Measurements from ENCODE around the gene GRHL3. TPM values are rescaled to one million over a fixed set of nuclear protein-coding genes. Genes with fewer than 3 reads are reported as not detected.

GRHL3 gene
- total RNA-seq, 2 donors from 2014 or later: 0.14 to 0.19 TPM

- DNase-seq (ENCODE audit: low spot score): no peak
- intact Hi-C loops (cut with DNase I): no loop called here
Measured at GRCh38 chr1:24315391-24315790, 3.8 kb upstream of the GRHL3 start.

- intact Hi-C loops (cut with DNase I): no loop called here
- DNase-seq (ENCODE audit: low spot score): no peak
Measured at GRCh38 chr1:24316645-24317044, 2.5 kb upstream of the GRHL3 start.

- no peak for DNase-seq (ENCODE audit: low spot score)
- intact Hi-C loops (cut with DNase I): no loop called here
Measured at GRCh38 chr1:24317081-24317480, 2.1 kb upstream of the GRHL3 start.

GRCh38 chr1:24317956-24318614 is 1.1 kb upstream of the GRHL3 start:
- no peak for DNase-seq (ENCODE audit: low spot score)
- intact Hi-C loops (cut with DNase I): no loop called here

GRCh38 chr1:24318615-24319311 is 394 bp upstream of the GRHL3 start:
- intact Hi-C loops (cut with DNase I): no loop called here
- DNase-seq (ENCODE audit: low spot score): no peak

GRCh38 chr1:24319962-24320361 is 805 bp downstream of the GRHL3 start:
- no peak for DNase-seq (ENCODE audit: low spot score)
- intact Hi-C loops (cut with DNase I): no loop called here

GRCh38 chr1:24321126-24321525 is 2.0 kb downstream of the GRHL3 start:
- intact Hi-C loops (cut with DNase I): no loop called here
- no peak for DNase-seq (ENCODE audit: low spot score)

GRCh38 chr1:24321697-24322469 is 2.7 kb downstream of the GRHL3 start:
- DNase-seq (ENCODE audit: low spot score): peak; percentile 88
- intact Hi-C loops (cut with DNase I): no loop called here

- intact Hi-C loops (cut with DNase I): no loop called here
- DNase-seq (ENCODE audit: low spot score): no peak
Measured at GRCh38 chr1:24322470-24323177, 3.5 kb downstream of the GRHL3 start.

GRCh38 chr1:24323281-24323680 is 4.1 kb downstream of the GRHL3 start:
- intact Hi-C loops (cut with DNase I): no loop called here
- no peak for DNase-seq (ENCODE audit: low spot score)

- no peak for DNase-seq (ENCODE audit: low spot score)
- intact Hi-C loops (cut with DNase I): no loop called here
Measured at GRCh38 chr1:24324903-24325302, 5.7 kb downstream of the GRHL3 start.

- no peak for DNase-seq (ENCODE audit: low spot score)
- intact Hi-C loops (cut with DNase I): no loop called here
Measured at GRCh38 chr1:24325587-24326449, 6.7 kb downstream of the GRHL3 start.

- intact Hi-C loops (cut with DNase I): no loop called here
- no peak for DNase-seq (ENCODE audit: low spot score)
Measured at GRCh38 chr1:24327486-24327885, 8.3 kb downstream of the GRHL3 start.

GRCh38 chr1:24327891-24328290 is 8.7 kb downstream of the GRHL3 start:
- DNase-seq (ENCODE audit: low spot score): no peak
- intact Hi-C loops (cut with DNase I): no loop called here

GRCh38 chr1:24329331-24329730 is 10.2 kb downstream of the GRHL3 start:
- intact Hi-C loops (cut with DNase I): no loop called here
- no peak for DNase-seq (ENCODE audit: low spot score)

- intact Hi-C loops (cut with DNase I): no loop called here
- DNase-seq (ENCODE audit: low spot score): no peak
Measured at GRCh38 chr1:24329797-24330543, 10.8 kb downstream of the GRHL3 start.

- DNase-seq (ENCODE audit: low spot score): no peak
- intact Hi-C loops (cut with DNase I): no loop called here
Measured at GRCh38 chr1:24331961-24332673, 13.0 kb downstream of the GRHL3 start.

- intact Hi-C loops (cut with DNase I): no loop called here
- no peak for DNase-seq (ENCODE audit: low spot score)
Measured at GRCh38 chr1:24336075-24336474, 16.9 kb downstream of the GRHL3 start.

Data from posterior vena cava (tissue), 2 donors.